Measurements from ENCODE around the gene FAM13A.
"Not testable (repeated sequence)": the region's sequence is repeated elsewhere in the genome, so short reads cannot be mapped to it uniquely, and the experiment has no call there.

FAM13A gene

GRCh38 chr4:88891636-88892035 lies 165.3 kb downstream of the FAM13A start:
- no peak for DNase-seq

- DNase-seq = not testable (repeated sequence)
These were observed 169.6 kb downstream of the FAM13A start for GRCh38 chr4:88887409-88887808.

- no peak for DNase-seq
These were observed 175.8 kb downstream of the FAM13A start for GRCh38 chr4:88881227-88881569.

GRCh38 chr4:88880501-88881226 lies 176.3 kb downstream of the FAM13A start:
- no peak for DNase-seq

GRCh38 chr4:88879991-88880390 lies 177.0 kb downstream of the FAM13A start:
- no peak for DNase-seq

GRCh38 chr4:88878642-88879041 lies 178.3 kb downstream of the FAM13A start:
- DNase-seq = no peak

GRCh38 chr4:88870428-88870827 lies 186.6 kb downstream of the FAM13A start:
- DNase-seq = no peak

GRCh38 chr4:88868510-88868909 lies 188.5 kb downstream of the FAM13A start:
- no peak for DNase-seq

GRCh38 chr4:88866862-88867550 lies 190.0 kb downstream of the FAM13A start:
- no peak for DNase-seq

GRCh38 chr4:88865466-88865865 lies 191.5 kb downstream of the FAM13A start:
- no peak for DNase-seq

- DNase-seq = no peak
These were observed 191.9 kb downstream of the FAM13A start for GRCh38 chr4:88865046-88865445.

GRCh38 chr4:88860586-88860985 lies 196.4 kb downstream of the FAM13A start:
- no peak for DNase-seq

- DNase-seq = no peak
These were observed 197.7 kb downstream of the FAM13A start for GRCh38 chr4:88859191-88859812.

GRCh38 chr4:88858752-88859151 lies 198.2 kb downstream of the FAM13A start:
- DNase-seq = no peak

- no peak for DNase-seq
These were observed 199.4 kb downstream of the FAM13A start for GRCh38 chr4:88857588-88857987.

GRCh38 chr4:88854481-88854880 lies 202.5 kb downstream of the FAM13A start:
- DNase-seq = no peak

GRCh38 chr4:88853583-88853982 lies 203.4 kb downstream of the FAM13A start:
- DNase-seq = not testable (repeated sequence)

GRCh38 chr4:88846206-88846790 lies 210.7 kb downstream of the FAM13A start:
- DNase-seq = no peak

- DNase-seq = no peak
These were observed 213.8 kb downstream of the FAM13A start for GRCh38 chr4:88843067-88843685.

- no peak for DNase-seq
These were observed 215.3 kb downstream of the FAM13A start for GRCh38 chr4:88841635-88842034.

GRCh38 chr4:88836216-88836615 lies 220.8 kb downstream of the FAM13A start:
- DNase-seq = no peak

GRCh38 chr4:88831031-88831430 lies 226.0 kb downstream of the FAM13A start:
- no peak for DNase-seq

- DNase-seq = no peak
These were observed 226.4 kb downstream of the FAM13A start for GRCh38 chr4:88830598-88830997.

All from activated CD4-positive, alpha-beta T cell treated with anti-CD3 and anti-CD28 coated beads, Interleukin-2, amount 50 U/mL, for 1 hour (primary cell).